CD1c-positive myeloid dendritic cell (primary cell): ENCODE data around the gene BRSK2.

Experiments used
- DNase-seq: peaks from one replicate; pipeline ENCODE4 v3.0.0-alpha.2; 2016; ENCODE audit errors: extremely low spot score

BRSK2 gene

DNA sequence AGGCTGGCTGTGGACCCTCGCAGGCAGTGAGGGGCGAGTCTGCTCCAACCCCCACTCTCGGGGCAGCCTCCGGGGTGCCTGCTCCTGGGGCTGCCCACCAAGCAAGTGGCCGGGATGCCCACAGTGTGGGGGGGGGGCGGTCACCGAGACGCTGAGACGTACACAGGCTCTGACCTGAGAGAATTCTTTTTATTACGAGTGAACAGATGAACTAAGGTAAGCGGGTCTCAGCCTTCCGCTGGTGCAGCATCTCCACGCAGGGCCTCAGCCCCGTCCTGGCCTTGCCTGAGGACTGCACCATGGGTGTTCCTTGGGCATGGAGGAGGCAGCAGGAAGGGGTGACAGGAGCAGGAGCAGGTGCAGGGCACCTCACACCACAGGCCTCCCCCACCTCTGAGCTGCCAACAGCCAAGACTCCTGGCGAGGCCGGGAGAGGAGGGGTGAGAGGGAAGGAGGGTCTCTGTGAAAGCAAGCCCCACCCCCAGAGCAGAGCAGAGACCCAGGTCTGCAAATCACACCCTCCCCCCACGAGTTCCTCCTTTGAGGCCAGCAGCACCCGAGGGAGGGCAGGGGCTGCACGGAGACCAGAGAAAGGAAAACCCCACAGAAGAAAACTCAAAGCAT lies 79.7 kb downstream of the BRSK2 start:
- DNase-seq: no peak

GRCh38 chr11:1469911-1470680 lies 80.4 kb downstream of the BRSK2 start:
- DNase-seq: no peak

GRCh38 chr11:1470681-1471611 lies 81.2 kb downstream of the BRSK2 start:
- DNase-seq: no peak

GRCh38 chr11:1471736-1472135 lies 82.0 kb downstream of the BRSK2 start:
- no peak for DNase-seq

DNA sequence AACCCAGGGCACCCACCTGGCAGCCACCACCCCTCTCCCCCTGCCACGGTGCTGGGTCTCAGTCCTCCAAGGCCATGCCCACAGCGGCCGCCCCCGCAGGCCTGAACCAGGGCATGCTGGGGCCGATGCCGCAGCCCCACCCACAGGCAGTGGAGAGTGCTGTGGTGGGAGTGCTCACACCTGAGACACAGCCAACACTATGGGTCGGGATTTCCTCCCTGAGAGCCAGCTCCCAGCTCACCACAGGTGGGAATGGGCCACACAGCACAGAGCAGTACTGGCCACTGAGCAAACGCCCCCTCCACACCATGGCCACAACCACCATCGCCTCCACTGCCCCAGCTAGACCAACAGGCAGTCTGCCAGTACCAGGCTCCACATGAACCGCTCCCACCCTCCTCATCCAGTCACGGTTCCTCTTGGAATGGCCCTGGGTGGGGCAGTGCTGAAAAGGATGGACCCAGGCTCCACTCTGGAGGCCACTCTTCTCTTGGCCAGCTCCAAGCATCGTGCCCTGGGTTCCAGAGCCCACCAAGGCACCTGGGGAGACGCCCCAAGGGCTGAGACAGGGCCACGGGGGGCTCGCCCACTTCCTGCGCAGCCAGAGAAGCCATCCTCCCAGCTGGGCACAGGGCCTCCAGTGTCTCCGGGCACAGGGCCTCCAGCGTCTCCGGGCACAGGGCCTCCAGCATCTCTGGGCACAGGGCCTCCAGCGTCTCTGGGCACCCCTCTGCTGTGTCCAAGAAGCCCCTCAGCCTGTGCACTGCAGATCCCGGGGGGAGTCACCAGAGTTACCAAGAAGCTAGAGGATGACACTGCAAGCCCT lies 82.7 kb downstream of the BRSK2 start:
- no peak for DNase-seq

DNA sequence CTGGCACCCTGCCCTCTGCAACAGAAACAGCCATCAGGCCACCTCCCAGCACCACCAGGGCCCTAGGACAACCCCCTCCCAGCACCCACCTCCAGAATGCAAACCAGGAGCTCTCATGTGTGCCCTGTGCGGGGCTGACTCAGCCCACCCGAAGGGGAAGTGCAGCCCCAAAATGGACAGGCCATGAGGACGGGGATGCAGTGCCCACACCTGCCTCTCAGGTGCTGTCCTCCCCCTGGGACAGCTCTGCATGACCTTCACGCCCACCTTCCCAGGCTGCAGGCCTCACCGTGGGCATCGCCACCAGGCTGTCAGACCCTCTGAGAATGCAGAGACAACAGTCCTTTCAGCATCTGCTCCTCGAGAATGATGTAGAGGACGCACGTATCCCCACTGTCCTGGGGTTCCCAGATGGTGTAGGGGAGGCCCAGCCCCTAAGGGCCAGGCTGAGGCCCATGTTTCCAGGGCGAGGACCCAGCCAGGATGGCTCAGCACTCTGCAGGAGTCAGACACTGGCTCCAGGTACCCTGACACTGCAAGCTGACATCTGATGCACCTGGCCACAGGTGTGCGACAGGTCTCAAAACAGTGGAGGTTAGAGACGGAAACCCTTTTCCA lies 83.4 kb downstream of the BRSK2 start:
- DNase-seq: no peak

DNA sequence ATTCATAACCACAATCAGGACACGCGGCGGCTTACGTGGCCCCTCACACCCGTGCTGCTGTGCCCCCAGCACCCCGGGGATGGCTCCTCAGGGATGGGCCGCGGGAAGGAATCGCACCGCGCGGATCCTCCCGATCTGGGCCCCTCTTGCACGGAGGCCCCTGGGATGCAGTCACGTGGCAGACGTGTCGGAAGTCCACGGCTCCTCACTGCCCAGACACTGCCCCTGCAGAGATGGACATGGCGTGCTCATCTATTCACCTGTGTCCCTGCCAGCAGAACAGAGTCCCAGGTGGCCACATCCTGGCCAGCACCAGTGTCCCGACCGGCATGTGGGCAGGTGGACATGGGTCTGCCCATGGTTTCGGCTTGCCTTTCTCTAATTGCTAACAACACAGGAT lies 84.1 kb downstream of the BRSK2 start:
- DNase-seq: no peak

DNA sequence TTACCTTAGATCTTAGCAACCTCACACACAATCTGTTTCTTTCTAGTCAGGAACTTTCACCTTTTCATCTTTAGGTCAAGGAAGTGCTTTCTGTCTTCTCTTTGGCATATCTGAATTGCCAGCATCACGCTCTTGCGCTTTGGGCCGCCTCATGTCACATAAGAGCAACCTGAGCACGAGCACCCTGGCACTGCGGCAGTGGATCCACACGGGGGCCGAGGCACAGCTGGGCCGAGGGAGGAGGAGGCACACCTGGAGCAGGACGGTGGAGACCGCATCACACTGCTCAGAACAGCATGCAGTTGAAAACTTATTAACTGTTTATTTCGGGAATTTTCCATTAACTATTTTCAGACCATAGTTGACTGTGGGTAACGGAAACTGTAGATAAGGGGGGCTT lies 86.1 kb downstream of the BRSK2 start:
- DNase-seq: no peak

GRCh38 chr11:1476940-1477736 lies 87.4 kb downstream of the BRSK2 start:
- no peak for DNase-seq

- no peak for DNase-seq
Measured at GRCh38 chr11:1478011-1478410, 88.3 kb downstream of the BRSK2 start.

- no peak for DNase-seq
Measured at GRCh38 chr11:1478544-1478943, 88.8 kb downstream of the BRSK2 start.

DNA sequence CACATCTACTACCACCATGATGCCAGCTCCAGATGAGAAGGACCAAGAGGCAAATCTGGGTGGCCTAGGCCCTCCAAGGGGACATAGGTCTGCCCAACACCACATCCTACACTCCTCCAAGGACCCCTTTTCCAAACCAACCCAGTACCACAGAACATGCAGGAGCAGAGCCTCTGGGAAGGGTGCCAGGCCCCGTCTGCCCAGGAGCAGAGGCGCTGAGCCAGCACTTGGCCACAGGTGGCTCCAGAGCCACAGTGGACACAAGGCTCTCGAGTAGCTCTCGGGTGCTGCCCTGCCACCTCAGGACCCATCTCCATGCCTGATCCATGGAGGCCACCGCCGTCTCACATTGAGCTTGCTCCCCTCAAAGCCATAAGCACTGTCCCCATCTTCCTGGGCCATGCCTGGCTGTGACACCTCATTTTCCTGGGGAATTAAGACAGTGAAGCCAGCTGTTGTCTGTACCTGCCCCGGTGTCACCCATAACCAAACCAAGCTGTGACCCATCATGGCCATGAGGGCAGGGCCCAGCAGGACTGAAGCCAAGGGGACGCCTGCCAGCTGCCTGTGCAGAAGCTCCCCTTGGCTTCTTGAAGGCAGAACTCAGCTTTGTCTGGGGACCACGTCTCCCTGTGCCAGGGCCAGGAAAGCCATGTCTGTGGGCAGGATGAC lies 89.4 kb downstream of the BRSK2 start:
- no peak for DNase-seq

DNA sequence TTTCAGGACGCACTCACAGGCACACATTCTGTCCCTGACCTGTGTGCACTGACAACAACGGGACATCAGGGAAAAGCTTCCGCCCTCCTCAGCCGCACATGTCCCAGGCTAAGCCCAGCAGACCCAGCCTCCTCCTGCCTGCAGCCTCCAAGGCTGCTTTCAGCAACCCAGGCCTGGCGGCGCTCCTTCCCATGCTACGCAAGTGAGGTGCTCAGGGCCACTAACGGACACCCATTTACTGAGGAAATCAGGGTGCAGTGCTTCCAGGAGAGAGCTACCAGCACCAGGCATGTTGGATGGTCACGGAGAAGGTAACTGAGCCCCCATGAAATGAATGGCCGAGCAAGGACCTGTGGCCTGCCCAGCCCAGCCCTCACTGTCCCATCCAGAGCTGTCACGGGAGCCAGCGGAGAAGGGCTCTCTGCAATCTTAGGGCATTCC lies 90.0 kb downstream of the BRSK2 start:
- no peak for DNase-seq

GRCh38 chr11:1480191-1480554 lies 90.4 kb downstream of the BRSK2 start:
- no peak for DNase-seq

DNA sequence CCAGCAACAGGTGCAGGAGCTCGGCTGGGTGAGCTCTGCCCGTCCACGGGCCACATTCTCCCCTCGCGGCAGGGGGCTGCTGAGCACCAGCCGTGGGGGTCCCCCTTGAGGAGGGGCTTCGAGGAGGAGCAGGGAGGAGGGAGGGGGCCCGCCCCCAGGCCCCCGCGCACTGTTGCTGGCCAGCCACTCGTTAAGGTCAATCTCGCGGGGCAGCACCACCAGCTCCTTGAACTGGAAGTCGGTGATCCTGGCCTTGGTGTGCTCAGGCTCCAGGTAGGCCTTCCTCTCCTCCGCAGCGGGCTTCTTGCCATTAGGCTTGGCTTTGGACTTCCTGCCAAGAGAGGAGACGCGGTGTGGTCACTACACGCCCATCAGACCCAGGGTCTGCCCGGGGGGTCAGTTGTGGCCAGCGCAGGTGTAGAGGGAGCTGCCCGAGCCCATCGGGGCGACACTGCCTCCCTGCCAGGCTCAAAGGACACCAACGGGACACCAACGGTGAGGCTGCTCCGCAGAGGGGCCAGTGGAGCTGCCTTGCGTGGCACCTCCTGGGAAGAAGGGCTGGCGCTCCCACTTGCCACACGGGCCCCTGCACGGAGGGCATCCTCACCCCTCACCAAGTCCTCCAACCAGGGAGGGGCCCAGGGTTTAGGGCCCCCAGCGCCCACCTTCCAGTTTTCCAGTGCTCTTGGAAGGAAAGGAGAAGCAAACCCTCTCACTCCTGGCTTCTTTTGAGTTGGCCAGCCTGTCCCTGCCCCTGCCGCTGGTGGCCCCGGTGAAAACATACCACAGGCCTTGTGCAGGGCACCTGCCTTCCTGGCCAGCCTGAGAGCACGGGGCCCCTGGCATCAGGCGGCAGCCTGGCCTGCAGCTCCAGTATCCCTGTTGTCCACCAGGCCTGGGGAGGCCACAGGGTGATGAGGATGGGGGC lies 91.1 kb downstream of the BRSK2 start:
- no peak for DNase-seq

DNA sequence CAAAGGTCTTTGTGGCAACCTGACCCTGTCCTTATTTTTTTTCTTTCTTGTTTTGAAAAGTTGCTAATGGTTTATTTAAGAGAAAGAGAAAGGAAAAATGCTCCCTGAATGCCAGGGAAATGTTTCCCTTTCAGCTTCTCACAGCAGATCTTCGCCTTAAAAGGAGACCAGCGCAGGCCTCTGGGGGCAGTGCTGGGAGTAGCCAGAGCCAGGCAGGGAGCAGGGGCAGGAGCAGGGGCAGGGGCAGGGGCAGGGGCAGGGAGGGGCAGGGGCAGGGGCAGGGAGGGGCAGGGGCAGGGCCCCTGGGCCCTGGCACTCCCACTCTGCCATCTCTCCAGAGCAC lies 91.7 kb downstream of the BRSK2 start:
- no peak for DNase-seq

- no peak for DNase-seq
Measured at GRCh38 chr11:1481861-1482441, 92.2 kb downstream of the BRSK2 start.
